Transverse colon (tissue), 4 donors: ENCODE results near the gene AVP.

ENCODE experiments used
- CTCF ChIP-seq, 5 experiments: fragments of 200-600 bp in 3 of 5; fragments of 450-650 bp in 2 of 5; sonication (generic) in 3 of 5; IDR thresholded peaks; 1 replicate in 2 of 5; 2 replicates in 3 of 5; pipeline ENCODE4 v1.5.1; 2016 to 2017; ENCODE audit warnings: antibody characterized with exemption in 5 of 5, inconsistent platforms in 3 of 5, mild to moderate bottlenecking in 2 of 5, moderate library complexity in 1 of 5
- EP300 ChIP-seq: sonication (generic); formaldehyde crosslinking; IDR thresholded peaks from one replicate; pipeline ENCODE4 v1.6.1; 2017; ENCODE audit warnings: antibody characterized with exemption, low read depth
- POLR2A ChIP-seq: fragments of 450-650 bp; IDR thresholded peaks from one replicate; pipeline ENCODE4 v1.6.1; 2016; ENCODE audit warnings: antibody characterized with exemption, mild to moderate bottlenecking, moderate library complexity
- POLR2AphosphoS5 ChIP-seq, 3 donors: sonication (generic); formaldehyde crosslinking; IDR thresholded peaks; one replicate each; pipeline ENCODE4 v1.6.1; 2016; ENCODE audit warnings: antibody characterized with exemption in 3 of 3

DNA sequence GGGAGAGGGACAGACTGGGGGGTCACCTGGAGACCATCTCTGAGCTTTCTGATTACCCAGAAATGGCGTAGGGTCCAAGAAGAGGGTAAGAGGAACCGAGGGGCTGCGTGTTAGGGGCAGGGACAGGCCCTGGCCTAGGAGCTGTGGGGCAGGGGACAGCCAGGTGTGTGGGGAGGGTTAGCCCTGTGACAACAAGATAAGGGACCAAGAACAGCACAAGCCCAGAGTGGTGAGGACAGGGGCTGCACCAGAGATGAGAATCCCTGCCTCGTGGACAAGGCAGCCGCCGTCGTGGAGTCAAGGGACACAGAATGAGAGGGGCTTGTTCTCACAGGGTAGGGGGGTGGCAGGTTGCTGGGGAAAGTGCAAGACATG, 449 bp upstream of the AVP start:
- TF ChIP-seq POLR2A, result no peak
- no peak for TF ChIP-seq CTCF (IDR thresholded peaks at IDR 0.05)
- no peak for TF ChIP-seq POLR2AphosphoS5 (IDR thresholded peaks at IDR 0.05)
- TF ChIP-seq EP300, result no peak
